ENCODE results near the gene MXRA5. TPM values are rescaled to one million over a fixed set of nuclear protein-coding genes. Genes with fewer than 3 reads are reported as not detected.
"Not testable (repeated sequence)": the region's sequence is repeated elsewhere in the genome, so short reads cannot be mapped to it uniquely, and the experiment has no call there.

The MXRA5 gene
- total RNA-seq, 3 donors from 2014 or later (not counting 1 experiment from before 2014, with no cell fraction given): not detected

GRCh38 chrX:3290561-3290960 is 55.9 kb downstream of the MXRA5 start:
- WGBS (ENCODE audit: insufficient coverage): no CpG with 5 or more reads among the region's 1 CpG
- Mint-ChIP-seq H3K36me3 (no peaks in the 10 kb centered on the region), H3K4me3 (no peak overlapping the region), H3K27ac (no peak overlapping the region), H3K4me1 (no peaks in the 10 kb centered on the region), H3K9me3 (no peaks in the 10 kb centered on the region), H3K27me3 (ENCODE audit: low read depth in 2 of 2) (peaks cover 2 to 11% of the 10 kb centered on the region in 2 donors)
- intact Hi-C loops (cut with micrococcal nuclease): no loop called here
- H3K27ac ChIP-seq (ENCODE audit: low read length): no peak overlapping the region
- TF ChIP-seq, protein P1, sequence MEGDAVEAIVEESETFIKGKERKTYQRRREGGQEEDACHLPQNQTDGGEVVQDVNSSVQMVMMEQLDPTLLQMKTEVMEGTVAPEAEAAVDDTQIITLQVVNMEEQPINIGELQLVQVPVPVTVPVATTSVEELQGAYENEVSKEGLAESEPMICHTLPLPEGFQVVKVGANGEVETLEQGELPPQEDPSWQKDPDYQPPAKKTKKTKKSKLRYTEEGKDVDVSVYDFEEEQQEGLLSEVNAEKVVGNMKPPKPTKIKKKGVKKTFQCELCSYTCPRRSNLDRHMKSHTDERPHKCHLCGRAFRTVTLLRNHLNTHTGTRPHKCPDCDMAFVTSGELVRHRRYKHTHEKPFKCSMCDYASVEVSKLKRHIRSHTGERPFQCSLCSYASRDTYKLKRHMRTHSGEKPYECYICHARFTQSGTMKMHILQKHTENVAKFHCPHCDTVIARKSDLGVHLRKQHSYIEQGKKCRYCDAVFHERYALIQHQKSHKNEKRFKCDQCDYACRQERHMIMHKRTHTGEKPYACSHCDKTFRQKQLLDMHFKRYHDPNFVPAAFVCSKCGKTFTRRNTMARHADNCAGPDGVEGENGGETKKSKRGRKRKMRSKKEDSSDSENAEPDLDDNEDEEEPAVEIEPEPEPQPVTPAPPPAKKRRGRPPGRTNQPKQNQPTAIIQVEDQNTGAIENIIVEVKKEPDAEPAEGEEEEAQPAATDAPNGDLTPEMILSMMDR (IDR thresholded peaks at IDR 0.05): no peak
- no peaks in the 10 kb centered on the region for H3K9me3 ChIP-seq (ENCODE audit: control insufficient read depth, insufficient read depth, low read length)
- no peaks in the 10 kb centered on the region for H3K27me3 ChIP-seq (ENCODE audit: control insufficient read depth, insufficient read depth, low read length)
- ATAC-seq (no peak), DNase-seq (no peak)
- no peaks in the 10 kb centered on the region for H3K36me3 ChIP-seq (ENCODE audit: control insufficient read depth, insufficient read depth, low read length)
- no peak overlapping the region for H3K4me3 ChIP-seq (ENCODE audit: low read length)
- no peaks in the 10 kb centered on the region for H3K4me1 ChIP-seq (ENCODE audit: control insufficient read depth, insufficient read depth, low read length)

DNA sequence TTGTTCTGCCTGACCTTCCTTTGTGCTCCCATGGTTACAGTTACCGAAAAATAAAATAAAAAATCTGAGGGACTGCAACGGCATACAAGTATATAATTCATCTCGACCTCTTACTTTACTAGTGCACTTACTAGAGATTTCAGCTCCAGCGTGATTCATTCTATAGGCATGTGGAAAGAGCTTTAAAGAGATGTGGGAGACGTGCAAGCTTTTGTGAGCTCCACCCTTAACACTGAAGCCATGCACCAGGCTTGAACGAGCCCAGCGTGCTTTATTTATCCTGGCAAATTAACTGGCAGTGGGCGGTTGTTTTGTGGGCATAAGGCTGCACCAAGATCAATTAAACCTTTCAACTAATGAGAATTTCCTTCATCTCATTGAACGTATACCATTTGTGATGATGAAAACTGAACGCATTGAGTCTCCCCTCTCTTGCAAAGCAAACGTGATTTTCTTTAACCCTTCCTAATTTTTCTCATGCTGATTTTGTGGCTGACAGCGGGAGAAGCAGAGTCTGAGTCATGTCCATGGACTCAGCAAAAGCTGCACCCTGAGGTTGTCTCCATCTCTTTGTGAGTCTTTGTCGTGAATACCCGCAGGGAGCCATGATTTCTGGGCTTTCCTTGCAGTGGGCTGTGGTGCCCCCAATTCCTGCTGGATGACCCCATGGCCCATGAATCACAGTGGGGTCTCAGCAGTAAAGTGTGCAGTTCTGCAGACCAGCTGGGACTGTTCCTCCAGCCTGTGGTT is 60.1 kb downstream of the MXRA5 start:
- TF ChIP-seq, protein P1 (IDR thresholded peaks at IDR 0.05): no peak
- H3K36me3 ChIP-seq (ENCODE audit: control insufficient read depth, insufficient read depth, low read length): no peaks in the 10 kb centered on the region
- no peaks in the 10 kb centered on the region for H3K9me3 Mint-ChIP-seq
- H3K27me3 ChIP-seq (ENCODE audit: control insufficient read depth, insufficient read depth, low read length): no peaks in the 10 kb centered on the region
- no peak overlapping the region for H3K4me3 ChIP-seq (ENCODE audit: low read length)
- intact Hi-C loops (cut with micrococcal nuclease): no loop called here
- peaks cover 2 to 11% of the 10 kb centered on the region in 2 donors for H3K27me3 Mint-ChIP-seq (ENCODE audit: low read depth in 2 of 2)
- ATAC-seq (no peak), DNase-seq (no peak)
- H3K4me3 Mint-ChIP-seq: no peak overlapping the region
- no peak overlapping the region for H3K27ac Mint-ChIP-seq
- 84% methylated on average over 10 of the region's 14 CpGs for WGBS (ENCODE audit: insufficient coverage)
- no peaks in the 10 kb centered on the region for H3K4me1 Mint-ChIP-seq
- H3K36me3 Mint-ChIP-seq: no peaks in the 10 kb centered on the region
- no peaks in the 10 kb centered on the region for H3K9me3 ChIP-seq (ENCODE audit: control insufficient read depth, insufficient read depth, low read length)
- H3K4me1 ChIP-seq (ENCODE audit: control insufficient read depth, insufficient read depth, low read length): no peaks in the 10 kb centered on the region
- no peak overlapping the region for H3K27ac ChIP-seq (ENCODE audit: low read length)

- intact Hi-C loops (cut with micrococcal nuclease): no loop called here
- no CpG with 5 or more reads among the region's 1 CpG for WGBS (ENCODE audit: insufficient coverage)
Observed at GRCh38 chrX:3280706-3281105, 65.7 kb downstream of the MXRA5 start.

DNA sequence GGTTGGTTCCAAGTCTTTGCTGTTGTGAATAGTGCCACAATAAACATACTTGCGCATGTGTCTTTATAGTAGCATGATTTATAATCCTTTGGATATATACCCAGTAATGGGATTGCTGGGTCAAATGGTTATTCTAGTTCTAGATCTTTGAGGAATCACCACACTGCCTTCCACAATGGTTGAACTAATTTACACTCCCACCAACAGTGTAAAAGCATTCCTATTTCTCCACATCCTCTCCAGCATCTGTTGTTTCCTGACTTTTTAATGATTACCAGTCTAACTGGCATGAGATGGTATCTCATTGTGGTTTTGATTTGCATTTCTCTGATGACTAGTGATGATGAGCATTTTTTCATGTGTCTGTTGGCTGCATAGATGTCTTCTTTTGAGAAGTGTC is 72.8 kb downstream of the MXRA5 start:
- H3K36me3 ChIP-seq (ENCODE audit: control insufficient read depth, insufficient read depth, low read length); intact Hi-C loops (cut with micrococcal nuclease); H3K9me3 Mint-ChIP-seq; H3K4me1 ChIP-seq (ENCODE audit: control insufficient read depth, insufficient read depth, low read length); H3K36me3 Mint-ChIP-seq; H3K9me3 ChIP-seq (ENCODE audit: control insufficient read depth, insufficient read depth, low read length); H3K4me3 Mint-ChIP-seq; H3K4me3 ChIP-seq (ENCODE audit: low read length); DNase-seq; H3K27ac ChIP-seq (ENCODE audit: low read length); H3K27ac Mint-ChIP-seq; H3K27me3 ChIP-seq (ENCODE audit: control insufficient read depth, insufficient read depth, low read length); H3K4me1 Mint-ChIP-seq; ATAC-seq: not testable (repeated sequence)
- peaks cover 0 to 22% of the 10 kb centered on the region in 2 donors for H3K27me3 Mint-ChIP-seq (ENCODE audit: low read depth in 2 of 2)
- WGBS (ENCODE audit: insufficient coverage): no CpG with 5 or more reads among the region's 1 CpG

More at GRCh38 chrX:3280706-3281105, 65.7 kb downstream of the MXRA5 start:
- no peaks in the 10 kb centered on the region for H3K27me3 ChIP-seq (ENCODE audit: control insufficient read depth, insufficient read depth, low read length)
- DNase-seq (no peak), ATAC-seq (no peak)
- no peaks in the 10 kb centered on the region for H3K4me1 Mint-ChIP-seq
- no peak overlapping the region for H3K27ac ChIP-seq (ENCODE audit: low read length)
- peaks cover 0 to 5% of the 10 kb centered on the region in 2 donors for H3K9me3 Mint-ChIP-seq
- no peak overlapping the region for H3K4me3 ChIP-seq (ENCODE audit: low read length)
- H3K4me1 ChIP-seq (ENCODE audit: control insufficient read depth, insufficient read depth, low read length): no peaks in the 10 kb centered on the region
- TF ChIP-seq, protein P1 (IDR thresholded peaks at IDR 0.05): no peak
- H3K27ac Mint-ChIP-seq: no peak overlapping the region
- no peaks in the 10 kb centered on the region for H3K36me3 ChIP-seq (ENCODE audit: control insufficient read depth, insufficient read depth, low read length)
- no peaks in the 10 kb centered on the region for H3K27me3 Mint-ChIP-seq (ENCODE audit: low read depth in 2 of 2)
- H3K36me3 Mint-ChIP-seq: peaks cover 15% of the 10 kb centered on the region
- no peak overlapping the region for H3K4me3 Mint-ChIP-seq
- H3K9me3 ChIP-seq (ENCODE audit: control insufficient read depth, insufficient read depth, low read length): no peaks in the 10 kb centered on the region
